ENCODE results near the gene CA11. TPM values are rescaled to one million over a fixed set of nuclear protein-coding genes. Genes with fewer than 3 reads are reported as not detected.

The CA11 gene
- polyA plus RNA-seq, 1 experiment: 3.0 TPM

GRCh38 chr19:48642862-48643261 lies 3.1 kb downstream of the CA11 start:
- no peaks in the 10 kb centered on the region for H3K36me3 ChIP-seq (ENCODE audit: control insufficient read depth, insufficient read depth, low read length)
- POLR2A ChIA-PET: no interaction called here
- TF ChIP-seq CTCF (IDR thresholded peaks at IDR 0.05; ENCODE audit: insufficient read depth, low read depth, low read length): no peak
- peaks cover 4% of the 10 kb centered on the region; the same call in 1 of the 2 replicates for H3K27me3 ChIP-seq (ENCODE audit: control insufficient read depth, insufficient read depth, low read length)
- no peak overlapping the region for H3K4me3 ChIP-seq (ENCODE audit: low read depth, low read length)
- DNase-seq (ENCODE audit: low read depth): no peak
- CTCF ChIA-PET: no interaction called here

- ChIA-PET POLR2A (no interaction called here), CTCF (no interaction called here)
- Histone ChIP-seq H3K36me3 (ENCODE audit: control insufficient read depth, insufficient read depth, low read length) (no peaks in the 10 kb centered on the region), H3K27me3 (ENCODE audit: control insufficient read depth, insufficient read depth, low read length) (peaks cover 4% of the 10 kb centered on the region; the same call in 1 of the 2 replicates), H3K4me3 (ENCODE audit: low read depth, low read length) (no peak overlapping the region)
- no peak for DNase-seq (ENCODE audit: low read depth)
- TF ChIP-seq CTCF (IDR thresholded peaks at IDR 0.05; ENCODE audit: insufficient read depth, low read depth, low read length): no peak
Observed at GRCh38 chr19:48641850-48642249, 4.1 kb downstream of the CA11 start.

GRCh38 chr19:48639483-48640375 lies 6.3 kb downstream of the CA11 start:
- no peak for DNase-seq (ENCODE audit: low read depth)
- CTCF ChIA-PET: interaction anchor here (0.6 kb wide), 1 partner anchor 16 kb away, joined by 3 read pairs; no protein-coding TSS in a partner anchor

GRCh38 chr19:48638831-48639381 lies 7.1 kb downstream of the CA11 start:
- ChIA-PET CTCF (interaction anchor here (0.6 kb wide), 1 partner anchor 15 kb away, joined by 3 read pairs; no protein-coding TSS in a partner anchor), POLR2A (no interaction called here)
- peaks cover 4% of the 10 kb centered on the region; the same call in 1 of the 2 replicates for H3K27me3 ChIP-seq (ENCODE audit: control insufficient read depth, insufficient read depth, low read length)
- no peak overlapping the region for H3K4me3 ChIP-seq (ENCODE audit: low read depth, low read length)
- no peak for TF ChIP-seq CTCF (IDR thresholded peaks at IDR 0.05; ENCODE audit: insufficient read depth, low read depth, low read length)
- DNase-seq (ENCODE audit: low read depth): no peak
- H3K36me3 ChIP-seq (ENCODE audit: control insufficient read depth, insufficient read depth, low read length): no peaks in the 10 kb centered on the region

More at GRCh38 chr19:48639483-48640375, 6.3 kb downstream of the CA11 start:
- POLR2A ChIA-PET: no interaction called here
- Histone ChIP-seq H3K36me3 (ENCODE audit: control insufficient read depth, insufficient read depth, low read length) (no peaks in the 10 kb centered on the region), H3K4me3 (ENCODE audit: low read depth, low read length) (no peak overlapping the region), H3K27me3 (ENCODE audit: control insufficient read depth, insufficient read depth, low read length) (peaks cover 4% of the 10 kb centered on the region; the same call in 1 of the 2 replicates)
- no peak for TF ChIP-seq CTCF (IDR thresholded peaks at IDR 0.05; ENCODE audit: insufficient read depth, low read depth, low read length)
